Measurements from ENCODE around the gene ADGRV1. TPM values are rescaled to one million over a fixed set of nuclear protein-coding genes. Genes with fewer than 3 reads are reported as not detected.

The ADGRV1 gene
- total RNA-seq, 2 donors from 2014 or later = 97.6 to 117 TPM

- Mint-ChIP-seq H3K4me3 (no peak overlapping the region), H3K27ac (no peak overlapping the region), H3K27me3 (ENCODE audit: insufficient read depth) (no peaks in the 10 kb centered on the region), H3K4me1 (peaks cover 4% of the 10 kb centered on the region), H3K36me3 (ENCODE audit: low read depth) (peaks cover 7% of the 10 kb centered on the region), H3K9me3 (no peaks in the 10 kb centered on the region)
- Histone ChIP-seq H3K9me3 (ENCODE audit: control insufficient read depth, low read length) (no peaks in the 10 kb centered on the region), H3K27me3 (ENCODE audit: control insufficient read depth, insufficient read depth, low read length, poor library complexity, severe bottlenecking) (no peaks in the 10 kb centered on the region), H3K27ac (ENCODE audit: low read depth, low read length) (no peak overlapping the region), H3K4me3 (ENCODE audit: low read length) (no peak overlapping the region), H3K36me3 (ENCODE audit: control insufficient read depth, insufficient read depth, low read length) (no peaks in the 10 kb centered on the region), H3K9ac (ENCODE audit: extremely low read depth, low read length, poor library complexity, severe bottlenecking) (no peak overlapping the region), H3K4me1 (ENCODE audit: control insufficient read depth, insufficient read depth, low read length) (peaks cover 3% of the 10 kb centered on the region)
- DNase-seq = no peak
- TF ChIP-seq CTCF (conservative IDR thresholded peaks at IDR 0.05) = no peak
- WGBS, 2 experiments (ENCODE audit: insufficient coverage in 1 of 2, insufficient read length in 1 of 2) = 86 to 91% methylated on average over 2 to 3 of the region's 3 CpGs
Measured at GRCh38 chr5:91130759-91131158, 572.2 kb downstream of the ADGRV1 start.

- H3K9ac ChIP-seq (ENCODE audit: extremely low read depth, low read length, poor library complexity, severe bottlenecking) = no peak overlapping the region
- H3K36me3 ChIP-seq (ENCODE audit: control insufficient read depth, insufficient read depth, low read length) = no peaks in the 10 kb centered on the region
- H3K4me1 Mint-ChIP-seq = peaks cover 10% of the 10 kb centered on the region
- 95% methylated on average over 2 of the region's 2 CpGs; no CpG with 5 or more reads in 1 of the 2 experiments for WGBS, 2 experiments (ENCODE audit: insufficient coverage in 1 of 2, insufficient read length in 1 of 2)
- H3K27me3 Mint-ChIP-seq (ENCODE audit: insufficient read depth) = no peaks in the 10 kb centered on the region
- peaks cover 3% of the 10 kb centered on the region for H3K4me1 ChIP-seq (ENCODE audit: control insufficient read depth, insufficient read depth, low read length)
- no peak for DNase-seq
- H3K27me3 ChIP-seq (ENCODE audit: control insufficient read depth, insufficient read depth, low read length, poor library complexity, severe bottlenecking) = no peaks in the 10 kb centered on the region
- no peak overlapping the region for H3K4me3 ChIP-seq (ENCODE audit: low read length)
- no peaks in the 10 kb centered on the region for H3K9me3 ChIP-seq (ENCODE audit: control insufficient read depth, low read length)
- H3K9me3 Mint-ChIP-seq = no peaks in the 10 kb centered on the region
- no peak for TF ChIP-seq CTCF (conservative IDR thresholded peaks at IDR 0.05)
- H3K36me3 Mint-ChIP-seq (ENCODE audit: low read depth) = peaks cover 8% of the 10 kb centered on the region
- no peak overlapping the region for H3K27ac Mint-ChIP-seq
- H3K4me3 Mint-ChIP-seq = no peak overlapping the region
- H3K27ac ChIP-seq (ENCODE audit: low read depth, low read length) = no peak overlapping the region
Measured at GRCh38 chr5:91132550-91132949, 574.0 kb downstream of the ADGRV1 start.

GRCh38 chr5:91133183-91133582, 574.6 kb downstream of the ADGRV1 start:
- Mint-ChIP-seq H3K4me1 (peaks cover 10% of the 10 kb centered on the region), H3K36me3 (ENCODE audit: low read depth) (peaks cover 14% of the 10 kb centered on the region), H3K27me3 (ENCODE audit: insufficient read depth) (no peaks in the 10 kb centered on the region), H3K9me3 (no peaks in the 10 kb centered on the region), H3K27ac (no peak overlapping the region), H3K4me3 (no peak overlapping the region)
- H3K4me3 ChIP-seq (ENCODE audit: low read length) = no peak overlapping the region
- H3K27me3 ChIP-seq (ENCODE audit: control insufficient read depth, insufficient read depth, low read length, poor library complexity, severe bottlenecking) = no peaks in the 10 kb centered on the region
- TF ChIP-seq CTCF (conservative IDR thresholded peaks at IDR 0.05) = no peak
- no peak overlapping the region for H3K27ac ChIP-seq (ENCODE audit: low read depth, low read length)
- DNase-seq = no peak
- peaks cover 3% of the 10 kb centered on the region for H3K4me1 ChIP-seq (ENCODE audit: control insufficient read depth, insufficient read depth, low read length)
- H3K9ac ChIP-seq (ENCODE audit: extremely low read depth, low read length, poor library complexity, severe bottlenecking) = no peak overlapping the region
- H3K36me3 ChIP-seq (ENCODE audit: control insufficient read depth, insufficient read depth, low read length) = no peaks in the 10 kb centered on the region
- H3K9me3 ChIP-seq (ENCODE audit: control insufficient read depth, low read length) = no peaks in the 10 kb centered on the region

Measured in endodermal cell (in vitro differentiated cells).